Stimulated activated CD4-positive, alpha-beta T cell treated with anti-CD3 and anti-CD28 coated beads, Interleukin-1b, Interleukin-23, amount 100 ng/mL, for 4 hours (primary cell): ENCODE measurements around the gene ZHX3.
"Not testable (repeated sequence)": the region's sequence is repeated elsewhere in the genome, so short reads cannot be mapped to it uniquely, and the experiment has no call there.

Experiments
- DNase-seq, 2 donors: peaks; one replicate each; pipeline ENCODE4 v3.0.0-alpha.2; 2020; ENCODE audit warnings: low read depth in 2 of 2

ZHX3 gene

DNA sequence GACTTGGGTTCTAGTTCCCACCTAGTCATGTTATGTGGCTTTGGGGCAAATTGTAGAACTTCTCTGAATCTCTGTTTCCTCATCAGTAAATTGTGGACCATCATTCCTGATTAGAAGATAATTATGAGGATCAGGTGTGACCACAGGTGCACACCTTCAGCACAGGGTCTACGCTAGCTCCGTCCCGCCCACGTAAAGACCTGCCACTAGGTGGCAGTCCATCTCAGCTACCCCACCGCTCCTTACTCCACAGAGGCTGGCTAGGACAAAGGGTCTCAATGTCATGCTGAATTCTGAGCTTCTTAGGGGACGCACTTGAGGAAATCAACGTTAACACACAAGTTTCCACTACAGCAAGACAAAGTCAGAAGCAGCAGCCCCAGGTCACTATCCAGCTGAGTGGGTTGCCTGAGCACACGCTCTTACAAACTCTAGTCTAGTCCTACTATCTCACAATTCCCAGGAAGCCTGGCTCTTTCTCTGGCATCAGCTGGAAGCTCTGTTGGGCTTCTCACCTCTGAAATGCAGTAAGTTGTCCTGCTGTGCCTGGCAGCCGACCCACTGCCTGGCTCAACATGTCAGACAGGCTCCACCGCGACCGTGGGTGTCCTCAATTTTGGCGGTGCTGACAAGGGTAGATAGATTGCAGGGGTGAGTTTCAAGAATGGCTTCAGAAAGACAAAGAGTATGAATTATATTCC is 182.2 kb downstream of the ZHX3 start:
- peak; percentile 53 to 58 for DNase-seq

DNA sequence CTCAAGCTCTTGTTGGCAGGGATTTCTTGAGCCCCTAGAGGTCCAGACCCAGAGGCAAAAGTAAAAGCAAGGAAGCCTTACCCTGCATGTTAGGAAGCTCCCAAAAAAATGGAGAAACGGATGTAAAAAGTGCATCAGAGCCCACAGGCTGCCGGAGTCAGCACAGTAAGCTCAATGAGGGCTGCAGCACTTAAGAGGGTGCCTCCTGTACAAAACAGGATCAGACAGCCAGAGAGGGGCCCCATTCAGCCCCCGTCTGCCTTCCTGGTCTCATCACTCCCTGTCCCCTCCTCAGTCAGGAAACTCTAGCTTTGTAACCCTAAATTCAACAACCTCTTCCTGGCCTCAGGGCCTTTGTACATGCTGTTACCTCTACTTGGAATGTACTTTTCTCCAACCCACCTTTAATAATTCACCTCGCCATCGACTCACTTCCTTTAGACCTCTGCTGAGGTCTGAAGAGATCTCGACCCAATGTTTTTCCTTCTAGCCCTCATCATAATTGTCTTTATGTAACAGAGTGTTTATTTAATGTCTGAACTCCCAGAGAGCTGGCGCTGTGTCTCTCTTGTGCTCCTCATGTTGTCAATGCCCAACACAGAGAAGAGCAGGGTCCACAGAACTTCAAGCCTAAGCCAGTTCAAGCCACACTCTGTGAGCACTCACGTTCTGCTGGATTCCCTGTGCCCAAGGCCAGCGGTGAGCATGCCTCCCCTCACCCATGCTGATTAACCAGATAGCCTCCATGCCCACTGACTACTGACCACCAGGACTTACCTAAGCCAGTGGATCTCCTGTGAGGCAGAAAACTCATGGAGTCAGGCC is 183.0 kb downstream of the ZHX3 start:
- no peak for DNase-seq

DNA sequence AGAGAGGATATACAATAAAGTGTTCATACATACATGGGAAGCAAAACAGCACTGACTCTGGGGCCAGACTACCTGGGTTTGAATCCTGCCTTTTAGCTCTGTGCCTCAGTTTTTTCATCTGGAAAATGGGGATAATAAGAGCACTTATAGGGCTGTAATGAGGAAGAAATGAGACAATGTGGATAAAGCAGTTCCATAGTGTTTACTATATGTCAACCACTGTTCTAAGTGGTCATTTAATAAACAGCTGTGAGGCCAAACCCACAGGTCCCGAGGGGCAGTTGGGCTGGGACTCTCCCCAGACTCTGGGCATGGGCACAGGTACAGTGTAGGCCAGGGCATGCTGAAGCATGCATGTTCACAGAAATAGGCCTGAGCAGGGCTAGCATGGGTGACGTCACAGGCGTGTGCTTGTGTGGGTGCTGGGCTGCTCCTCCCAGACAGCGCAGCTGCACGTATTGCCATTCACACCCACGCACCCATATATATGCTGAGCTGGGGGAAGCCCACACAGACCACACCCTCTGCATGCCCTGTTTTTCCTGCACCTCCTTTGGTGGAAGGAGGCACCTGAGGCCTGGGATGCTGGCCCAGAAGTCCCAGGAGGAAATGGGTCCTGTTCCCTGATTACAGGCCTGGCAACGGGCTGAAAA is 183.7 kb downstream of the ZHX3 start:
- peak; percentile 41 to 59 for DNase-seq

DNA sequence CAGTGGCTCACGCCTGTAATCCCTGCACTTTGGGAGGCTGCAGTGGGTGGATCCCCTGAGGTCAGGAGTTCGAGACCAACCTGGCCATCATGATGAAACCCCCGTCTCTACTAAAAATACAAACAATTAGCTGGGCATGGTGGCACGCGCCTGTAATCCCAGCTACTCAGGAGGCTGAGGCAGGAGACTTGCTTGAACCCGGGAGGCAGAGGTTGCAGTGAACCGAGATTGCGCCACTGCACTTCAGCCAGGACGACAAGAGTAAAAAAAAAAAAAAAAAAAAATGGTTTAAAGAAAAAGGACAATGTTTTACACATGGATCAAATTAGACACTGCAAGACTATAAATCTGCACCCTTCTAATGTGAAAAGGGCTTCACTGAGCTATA is 185.1 kb downstream of the ZHX3 start:
- DNase-seq = not testable (repeated sequence)

DNA sequence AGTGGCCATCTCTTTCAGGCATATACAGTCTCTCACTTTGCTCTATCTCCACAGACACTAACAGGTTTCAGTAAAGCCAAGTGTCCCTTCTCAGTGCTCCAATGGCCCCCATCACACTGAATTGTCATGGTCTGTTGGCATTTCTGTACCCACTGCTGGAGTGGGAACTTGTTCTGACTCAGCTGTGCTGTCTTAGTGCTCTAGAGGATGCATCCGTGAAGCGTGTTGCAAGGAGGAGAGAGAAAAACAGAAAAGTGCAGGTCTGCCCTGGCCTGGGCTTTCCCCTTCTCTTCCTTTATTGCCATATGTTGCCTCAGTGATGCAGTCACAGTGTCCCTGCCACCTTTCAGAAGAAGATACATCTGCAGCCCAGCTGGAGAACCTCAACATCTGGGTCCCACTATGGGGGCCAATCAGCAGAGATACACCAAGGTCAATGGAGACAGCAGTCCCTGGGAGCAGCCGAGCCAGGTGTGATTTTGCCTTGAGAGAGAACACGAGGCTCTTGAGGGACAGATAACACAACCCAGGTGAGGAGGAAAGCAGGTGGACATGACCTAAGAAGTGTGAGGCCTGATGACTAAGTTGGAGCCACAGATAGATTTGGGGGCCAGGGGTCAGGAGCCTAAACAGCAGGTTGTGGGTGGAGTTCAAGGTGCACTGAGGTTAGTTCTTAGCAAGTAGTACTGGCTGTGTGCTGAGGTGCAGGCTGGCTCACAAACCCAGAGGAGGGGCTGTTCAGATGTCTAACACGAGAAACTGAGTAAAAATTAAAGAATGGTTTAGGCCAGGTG is 185.7 kb downstream of the ZHX3 start:
- no peak for DNase-seq
